Measurements from ENCODE around the gene CLDN16.

CLDN16 gene

GRCh38 chr3:190429681-190430080 lies 41.7 kb downstream of the CLDN16 start:
- DNase-seq (ENCODE audit: low spot score) (no peak), ATAC-seq (ENCODE audit: low read depth) (no peak)
- peaks cover 3% of the 10 kb centered on the region for H3K9me3 ChIP-seq (ENCODE audit: severe bottlenecking)
- no peak for TF ChIP-seq CTCF (IDR thresholded peaks at IDR 0.05; ENCODE audit: poor library complexity, severe bottlenecking)
- no peak overlapping the region for H3K27ac ChIP-seq (ENCODE audit: poor library complexity, severe bottlenecking)
- H3K36me3 ChIP-seq (ENCODE audit: low read depth) = no peaks in the 10 kb centered on the region
- H3K27me3 ChIP-seq (ENCODE audit: insufficient read depth, poor library complexity, severe bottlenecking) = no peaks in the 10 kb centered on the region
- no peak overlapping the region for H3K4me3 ChIP-seq (ENCODE audit: severe bottlenecking)
- H3K4me1 ChIP-seq (ENCODE audit: insufficient read depth, poor library complexity, severe bottlenecking) = peaks cover 17% of the 10 kb centered on the region

- ATAC-seq (ENCODE audit: low read depth) (no peak), DNase-seq (ENCODE audit: low spot score) (no peak)
- Histone ChIP-seq H3K27me3 (ENCODE audit: insufficient read depth, poor library complexity, severe bottlenecking) (no peaks in the 10 kb centered on the region), H3K4me1 (ENCODE audit: insufficient read depth, poor library complexity, severe bottlenecking) (peaks cover 23% of the 10 kb centered on the region), H3K36me3 (ENCODE audit: low read depth) (no peaks in the 10 kb centered on the region), H3K4me3 (ENCODE audit: severe bottlenecking) (no peak overlapping the region), H3K9me3 (ENCODE audit: severe bottlenecking) (peaks cover 3% of the 10 kb centered on the region), H3K27ac (ENCODE audit: poor library complexity, severe bottlenecking) (no peak overlapping the region)
- no peak for TF ChIP-seq CTCF (IDR thresholded peaks at IDR 0.05; ENCODE audit: poor library complexity, severe bottlenecking)
Measured at GRCh38 chr3:190430906-190431305, 42.9 kb downstream of the CLDN16 start.

GRCh38 chr3:190432216-190432615 lies 44.3 kb downstream of the CLDN16 start:
- Histone ChIP-seq H3K36me3 (ENCODE audit: low read depth) (no peaks in the 10 kb centered on the region), H3K4me1 (ENCODE audit: insufficient read depth, poor library complexity, severe bottlenecking) (peaks cover 24% of the 10 kb centered on the region), H3K4me3 (ENCODE audit: severe bottlenecking) (no peak overlapping the region), H3K27ac (ENCODE audit: poor library complexity, severe bottlenecking) (peak overlapping the region; percentile 40), H3K27me3 (ENCODE audit: insufficient read depth, poor library complexity, severe bottlenecking) (no peaks in the 10 kb centered on the region), H3K9me3 (ENCODE audit: severe bottlenecking) (peaks cover 3% of the 10 kb centered on the region)
- peak; percentile 61; the same call in 1 of the 3 replicates for ATAC-seq (ENCODE audit: low read depth)
- TF ChIP-seq CTCF (IDR thresholded peaks at IDR 0.05; ENCODE audit: poor library complexity, severe bottlenecking) = no peak
- no peak for DNase-seq (ENCODE audit: low spot score)

- Histone ChIP-seq H3K27ac (ENCODE audit: poor library complexity, severe bottlenecking) (no peak overlapping the region), H3K4me1 (ENCODE audit: insufficient read depth, poor library complexity, severe bottlenecking) (peaks cover 24% of the 10 kb centered on the region), H3K36me3 (ENCODE audit: low read depth) (no peaks in the 10 kb centered on the region), H3K4me3 (ENCODE audit: severe bottlenecking) (no peak overlapping the region), H3K27me3 (ENCODE audit: insufficient read depth, poor library complexity, severe bottlenecking) (no peaks in the 10 kb centered on the region), H3K9me3 (ENCODE audit: severe bottlenecking) (peaks cover 3% of the 10 kb centered on the region)
- ATAC-seq (ENCODE audit: low read depth) (no peak), DNase-seq (ENCODE audit: low spot score) (no peak)
- TF ChIP-seq CTCF (IDR thresholded peaks at IDR 0.05; ENCODE audit: poor library complexity, severe bottlenecking) = no peak
Measured at GRCh38 chr3:190433626-190434025, 45.7 kb downstream of the CLDN16 start.

GRCh38 chr3:190435618-190436017 lies 47.7 kb downstream of the CLDN16 start:
- Histone ChIP-seq H3K9me3 (ENCODE audit: severe bottlenecking) (peaks cover 3% of the 10 kb centered on the region), H3K36me3 (ENCODE audit: low read depth) (no peaks in the 10 kb centered on the region), H3K4me1 (ENCODE audit: insufficient read depth, poor library complexity, severe bottlenecking) (peaks cover 24% of the 10 kb centered on the region), H3K27ac (ENCODE audit: poor library complexity, severe bottlenecking) (peak overlapping the region; percentile 44), H3K4me3 (ENCODE audit: severe bottlenecking) (no peak overlapping the region), H3K27me3 (ENCODE audit: insufficient read depth, poor library complexity, severe bottlenecking) (no peaks in the 10 kb centered on the region)
- ATAC-seq (ENCODE audit: low read depth) (peak; percentile 80), DNase-seq (ENCODE audit: low spot score) (no peak)
- TF ChIP-seq CTCF (IDR thresholded peaks at IDR 0.05; ENCODE audit: poor library complexity, severe bottlenecking) = no peak

Data from RWPE2 (cell line).